Measurements from ENCODE around the gene FLT1.

The FLT1 gene

DNA sequence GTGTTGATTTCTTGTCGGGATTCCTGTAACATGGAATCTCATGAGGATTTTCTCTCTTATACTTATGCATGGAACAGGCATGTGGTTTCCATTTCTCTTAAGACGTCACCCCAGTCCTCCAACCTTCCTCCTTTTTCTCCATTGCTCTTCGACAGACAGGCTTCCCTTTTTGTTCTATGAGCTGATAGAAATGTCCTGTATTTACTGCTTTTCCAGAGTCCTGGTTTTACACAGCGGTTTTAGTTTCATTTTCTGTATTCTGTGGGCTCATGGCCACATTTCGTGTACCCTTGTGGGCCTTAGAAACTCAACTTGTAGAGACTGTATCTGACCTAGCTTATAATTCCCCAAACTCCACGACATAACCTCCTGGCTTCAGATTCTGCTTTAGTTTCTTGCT lies 243.5 kb downstream of the FLT1 start:
- TF ChIP-seq, protein P1, sequence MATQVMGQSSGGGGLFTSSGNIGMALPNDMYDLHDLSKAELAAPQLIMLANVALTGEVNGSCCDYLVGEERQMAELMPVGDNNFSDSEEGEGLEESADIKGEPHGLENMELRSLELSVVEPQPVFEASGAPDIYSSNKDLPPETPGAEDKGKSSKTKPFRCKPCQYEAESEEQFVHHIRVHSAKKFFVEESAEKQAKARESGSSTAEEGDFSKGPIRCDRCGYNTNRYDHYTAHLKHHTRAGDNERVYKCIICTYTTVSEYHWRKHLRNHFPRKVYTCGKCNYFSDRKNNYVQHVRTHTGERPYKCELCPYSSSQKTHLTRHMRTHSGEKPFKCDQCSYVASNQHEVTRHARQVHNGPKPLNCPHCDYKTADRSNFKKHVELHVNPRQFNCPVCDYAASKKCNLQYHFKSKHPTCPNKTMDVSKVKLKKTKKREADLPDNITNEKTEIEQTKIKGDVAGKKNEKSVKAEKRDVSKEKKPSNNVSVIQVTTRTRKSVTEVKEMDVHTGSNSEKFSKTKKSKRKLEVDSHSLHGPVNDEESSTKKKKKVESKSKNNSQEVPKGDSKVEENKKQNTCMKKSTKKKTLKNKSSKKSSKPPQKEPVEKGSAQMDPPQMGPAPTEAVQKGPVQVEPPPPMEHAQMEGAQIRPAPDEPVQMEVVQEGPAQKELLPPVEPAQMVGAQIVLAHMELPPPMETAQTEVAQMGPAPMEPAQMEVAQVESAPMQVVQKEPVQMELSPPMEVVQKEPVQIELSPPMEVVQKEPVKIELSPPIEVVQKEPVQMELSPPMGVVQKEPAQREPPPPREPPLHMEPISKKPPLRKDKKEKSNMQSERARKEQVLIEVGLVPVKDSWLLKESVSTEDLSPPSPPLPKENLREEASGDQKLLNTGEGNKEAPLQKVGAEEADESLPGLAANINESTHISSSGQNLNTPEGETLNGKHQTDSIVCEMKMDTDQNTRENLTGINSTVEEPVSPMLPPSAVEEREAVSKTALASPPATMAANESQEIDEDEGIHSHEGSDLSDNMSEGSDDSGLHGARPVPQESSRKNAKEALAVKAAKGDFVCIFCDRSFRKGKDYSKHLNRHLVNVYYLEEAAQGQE (IDR thresholded peaks at IDR 0.05; ENCODE audit: insufficient replicate concordance, low read depth): no peak
- peak; percentile 70; the same call in 1 of the 2 replicates for TF ChIP-seq SPI1 (IDR thresholded peaks at IDR 0.05; ENCODE audit: borderline replicate concordance, low read depth)
- H3K4me3 ChIP-seq (replicated peaks; ENCODE audit: insufficient read depth, low read length): no peak overlapping the region
- 0 out of 2 replicates have a peak overlapping the region, but pooled peaks have one; percentile 29 for H3K27ac ChIP-seq (replicated peaks)
- peak in 1 of 2 experiments; percentile 35 for DNase-seq (ENCODE audit: low read depth in 1 of 2, low spot score in 1 of 2)
- no peaks in the 10 kb centered on the region for H3K27me3 ChIP-seq (ENCODE audit: insufficient read depth, poor library complexity, severe bottlenecking)

GRCh38 chr13:28250542-28250941 lies 244.4 kb downstream of the FLT1 start:
- TF ChIP-seq, protein P1 (IDR thresholded peaks at IDR 0.05; ENCODE audit: insufficient replicate concordance, low read depth): no peak
- TF ChIP-seq POLR2AphosphoS5 (IDR thresholded peaks at IDR 0.05; ENCODE audit: low read depth): no peak
- no peak for TF ChIP-seq GABPA (IDR thresholded peaks at IDR 0.05; ENCODE audit: low read depth)
- TF ChIP-seq CTCF (IDR thresholded peaks at IDR 0.05; ENCODE audit: insufficient read depth, low read length): no peak
- TF ChIP-seq SPI1 (IDR thresholded peaks at IDR 0.05; ENCODE audit: borderline replicate concordance, low read depth): no peak
- no peak overlapping the region for H3K27ac ChIP-seq (replicated peaks)
- DNase-seq (ENCODE audit: low read depth in 1 of 2, low spot score in 1 of 2): no peak
- H3K27me3 ChIP-seq (ENCODE audit: insufficient read depth, poor library complexity, severe bottlenecking): no peaks in the 10 kb centered on the region
- H3K4me3 ChIP-seq (replicated peaks; ENCODE audit: insufficient read depth, low read length): no peak overlapping the region

Data from HL-60 (cell line).